OCI-LY1 (cell line): ENCODE data around the gene F5.

ENCODE experiments used
- H2AFZ ChIP-seq: fragments of 200-600 bp; sonication (generic), shearing (Covaris generic); 2 replicates; pipeline ENCODE4 v1.6.0; 2014; ENCODE audit warnings: antibody characterized with exemption, mild to moderate bottlenecking, low read length
- H3F3A ChIP-seq: fragments of 200-600 bp; sonication (generic), shearing (Covaris generic); 2 replicates; pipeline ENCODE4 v1.6.0; 2014; ENCODE audit warnings: mild to moderate bottlenecking, antibody characterized with exemption, low read length, moderate library complexity; ENCODE audit not compliant: insufficient read depth
- H3K27ac ChIP-seq: fragments of 200-600 bp; sonication (generic); 2 replicates; pipeline ENCODE4 v1.5.1; 2014; ENCODE audit warnings: low read length, mixed run types, mild to moderate bottlenecking, low read depth; ENCODE audit not compliant: poor library complexity, severe bottlenecking
- H3K27me3 ChIP-seq: fragments of 200-600 bp; sonication (generic); 2 replicates; pipeline ENCODE4 v1.6.0; 2014; ENCODE audit warnings: antibody characterized with exemption, mild to moderate bottlenecking, low read length, moderate library complexity; ENCODE audit not compliant: insufficient read depth
- H3K36me3 ChIP-seq: fragments of 200-600 bp; sonication (generic); 2 replicates; pipeline ENCODE4 v1.6.1; 2014; ENCODE audit warnings: mild to moderate bottlenecking, antibody characterized with exemption, low read length, moderate library complexity, mixed read lengths; ENCODE audit not compliant: insufficient read depth
- H3K4me1 ChIP-seq: fragments of 200-600 bp; sonication (generic); 2 replicates; pipeline ENCODE4 v1.5.1; 2014; ENCODE audit warnings: mild to moderate bottlenecking, low read length, moderate library complexity; ENCODE audit not compliant: insufficient read depth, severe bottlenecking
- H3K4me2 ChIP-seq: fragments of 200-600 bp; sonication (generic), shearing (Covaris generic); 2 replicates; pipeline ENCODE4 v1.6.1; 2014; ENCODE audit warnings: low read length
- H3K4me3 ChIP-seq: fragments of 200-600 bp; sonication (generic); 2 replicates; pipeline ENCODE4 v1.5.1; 2014; ENCODE audit warnings: low read length, low read depth, mild to moderate bottlenecking, mixed read lengths; ENCODE audit not compliant: poor library complexity, severe bottlenecking
- H3K79me2 ChIP-seq: fragments of 200-600 bp; shearing (Covaris generic); 2 replicates; pipeline ENCODE4 v1.6.1; 2016; ENCODE audit warnings: mixed run types, low read length, mixed read lengths; ENCODE audit not compliant: insufficient read depth
- H3K9ac ChIP-seq: fragments of 200-600 bp; sonication (generic), shearing (Covaris generic); 2 replicates; pipeline ENCODE4 v1.6.1; 2014; ENCODE audit warnings: mild to moderate bottlenecking, low read length, mixed read lengths
- H3K9me2 ChIP-seq: fragments of 200-600 bp; sonication (generic), shearing (Covaris generic); 2 replicates; pipeline ENCODE4 v1.6.1; 2014; ENCODE audit warnings: low read depth, mild to moderate bottlenecking, low read length, mixed read lengths
- H3K9me3 ChIP-seq: fragments of 200-600 bp; shearing (Covaris generic); 2 replicates; pipeline ENCODE4 v1.6.1; 2014; ENCODE audit warnings: low read length, mixed read lengths
- H4K20me1 ChIP-seq: fragments of 200-600 bp; sonication (generic), shearing (Covaris generic); 2 replicates; pipeline ENCODE4 v1.6.0; 2016; ENCODE audit warnings: mild to moderate bottlenecking, low read length; ENCODE audit not compliant: insufficient read depth
- CTCF ChIP-seq: fragments of 200-600 bp; sonication (generic), shearing (Covaris generic); IDR thresholded peaks from 2 replicates; pipeline ENCODE4 v1.5.1; 2017; ENCODE audit warnings: mild to moderate bottlenecking, antibody characterized with exemption, low read length, moderate library complexity, mixed read lengths
- EZH2 ChIP-seq: fragments of 200-600 bp; sonication (generic), shearing (Covaris generic); IDR thresholded peaks from 2 replicates; pipeline ENCODE4 v1.8.0; 2017; ENCODE audit warnings: borderline replicate concordance, mixed run types, mild to moderate bottlenecking, antibody characterized with exemption, low read length, moderate library complexity, mixed read lengths

Gene F5

GRCh38 chr1:169465281-169465680 lies 121.0 kb downstream of the F5 start:
- Histone ChIP-seq H3F3A (no peaks in the 10 kb centered on the region), H3K79me2 (no peaks in the 10 kb centered on the region), H3K9ac (no peak overlapping the region), H3K36me3 (no peaks in the 10 kb centered on the region; the same call in 1 of the 2 replicates), H4K20me1 (no peaks in the 10 kb centered on the region), H2AFZ (no peak overlapping the region), H3K9me2 (no peaks in the 10 kb centered on the region), H3K9me3 (no peaks in the 10 kb centered on the region), H3K27ac (no peak overlapping the region), H3K4me1 (no peaks in the 10 kb centered on the region), H3K4me3 (no peak overlapping the region), H3K27me3 (no peaks in the 10 kb centered on the region), H3K4me2 (no peak overlapping the region)
- no peak for TF ChIP-seq EZH2
- TF ChIP-seq CTCF, result no peak
